Measurements from ENCODE around the gene CDK11A. TPM values are rescaled to one million over a fixed set of nuclear protein-coding genes. Genes with fewer than 3 reads are reported as not detected.

The CDK11A gene
- total RNA-seq, 1 donor from 2014 or later = 26.0 TPM

DNA sequence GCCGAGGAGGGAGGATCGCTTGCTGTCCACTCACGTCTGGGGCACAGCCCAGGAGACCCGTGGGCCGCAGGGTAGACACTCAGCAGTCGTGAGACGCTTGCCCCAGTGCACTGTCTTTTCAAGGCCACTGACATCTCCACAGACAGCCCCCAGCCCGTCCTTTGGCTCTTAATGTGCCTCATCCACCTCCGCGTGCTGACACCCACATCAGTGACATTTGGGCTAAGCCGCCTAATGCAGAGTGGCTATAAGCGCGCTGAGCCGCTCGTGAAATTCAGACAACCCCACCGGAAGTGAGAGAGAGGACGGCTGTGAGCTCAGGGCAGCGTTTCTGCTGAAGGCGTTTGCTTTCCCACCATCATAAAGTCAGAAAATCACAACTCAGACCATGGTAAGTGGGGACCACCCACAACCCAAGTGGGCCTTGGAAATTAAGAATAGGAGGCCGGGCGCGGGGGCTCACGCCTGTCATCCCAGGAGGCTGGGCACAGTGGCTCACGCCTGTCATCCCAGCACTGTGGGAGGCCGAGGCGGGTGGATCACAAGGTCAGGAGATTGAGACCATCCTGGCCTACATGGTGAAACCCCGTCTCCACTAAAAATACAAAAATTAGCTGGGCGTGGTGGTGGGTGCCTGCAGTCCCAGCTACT lies 40.0 kb downstream of the CDK11A start:
- TF ChIP-seq CTCF (IDR thresholded peaks at IDR 0.05) = no peak
- no peak for DNase-seq (ENCODE audit: low spot score)
- peaks cover 43% of the 10 kb centered on the region for H3K4me1 Mint-ChIP-seq (ENCODE audit: low read depth)
- H3K9me3 Mint-ChIP-seq (ENCODE audit: low read depth) = no peaks in the 10 kb centered on the region
- peak overlapping the region; percentile 49 for H3K27ac Mint-ChIP-seq (ENCODE audit: unreplicated experiment)
- no peak overlapping the region for H3K4me3 Mint-ChIP-seq (ENCODE audit: unreplicated experiment)
- H3K27me3 Mint-ChIP-seq (ENCODE audit: low read depth) = no peaks in the 10 kb centered on the region
- H3K36me3 Mint-ChIP-seq (ENCODE audit: low read depth) = peaks cover 2% of the 10 kb centered on the region

DNA sequence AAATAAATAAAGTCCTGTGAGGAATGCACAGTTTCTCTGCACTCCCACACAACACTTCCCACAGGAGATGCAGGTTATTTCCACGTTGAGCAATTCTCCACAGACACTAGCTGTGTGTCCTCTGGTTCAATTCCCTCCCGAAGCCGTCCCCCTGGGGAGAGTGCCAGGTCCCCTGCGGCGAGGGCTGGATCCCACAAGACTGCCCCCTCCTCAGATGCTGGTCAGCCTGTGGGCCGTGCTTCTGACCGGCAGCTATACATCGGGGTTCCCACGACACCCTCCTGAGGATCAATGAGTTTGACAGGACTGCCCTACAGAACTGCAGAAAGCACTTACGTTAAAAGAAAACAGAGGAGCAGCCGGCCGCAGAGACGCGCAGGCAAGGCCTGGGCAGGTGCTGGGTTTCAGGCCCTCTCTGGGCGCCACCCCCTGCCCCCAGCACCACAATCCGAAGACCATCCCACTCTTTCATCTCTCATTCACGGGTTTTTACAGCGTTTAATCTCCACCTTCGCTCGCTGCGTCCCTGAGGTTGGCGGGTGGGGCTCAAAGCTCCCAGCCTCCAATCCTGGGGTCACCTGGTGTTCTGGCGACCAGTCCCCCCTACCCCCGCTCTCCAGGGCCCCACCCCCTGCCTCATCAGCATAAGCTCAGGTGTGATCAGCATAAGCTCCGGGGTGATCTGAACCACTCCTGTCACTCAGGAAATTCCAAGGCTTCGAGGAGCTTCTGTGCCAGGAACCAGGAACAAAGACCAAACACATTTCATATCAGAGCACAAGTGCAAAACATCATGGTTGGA lies 40.9 kb downstream of the CDK11A start:
- Mint-ChIP-seq H3K27ac (ENCODE audit: unreplicated experiment) (peak overlapping the region; percentile 49), H3K4me3 (ENCODE audit: unreplicated experiment) (no peak overlapping the region), H3K4me1 (ENCODE audit: low read depth) (peaks cover 48% of the 10 kb centered on the region), H3K9me3 (ENCODE audit: low read depth) (no peaks in the 10 kb centered on the region), H3K27me3 (ENCODE audit: low read depth) (no peaks in the 10 kb centered on the region), H3K36me3 (ENCODE audit: low read depth) (peaks cover 2% of the 10 kb centered on the region)
- TF ChIP-seq CTCF (IDR thresholded peaks at IDR 0.05) = no peak
- peak; percentile 73 for DNase-seq (ENCODE audit: low spot score)

DNA sequence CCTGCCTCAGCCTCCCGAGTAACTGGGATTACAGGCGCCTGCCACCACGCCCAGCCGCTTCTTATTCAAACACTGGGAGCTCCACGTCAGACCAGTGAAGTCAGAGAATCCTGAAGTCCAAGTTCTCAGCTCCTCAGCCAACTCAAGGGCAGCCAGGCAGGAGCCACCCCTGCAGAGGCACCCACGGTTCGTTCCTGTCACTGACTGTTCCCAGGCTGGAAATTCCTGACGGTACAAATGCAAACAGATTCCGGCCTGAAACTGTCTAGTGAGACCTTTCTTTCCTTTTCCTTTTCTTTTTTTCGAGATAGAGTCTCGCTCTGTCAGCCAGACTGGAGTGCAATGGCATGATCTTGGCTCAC lies 43.3 kb downstream of the CDK11A start:
- no peaks in the 10 kb centered on the region for H3K9me3 Mint-ChIP-seq (ENCODE audit: low read depth)
- TF ChIP-seq CTCF (IDR thresholded peaks at IDR 0.05) = no peak
- H3K4me3 Mint-ChIP-seq (ENCODE audit: unreplicated experiment) = no peak overlapping the region
- H3K36me3 Mint-ChIP-seq (ENCODE audit: low read depth) = peaks cover 2% of the 10 kb centered on the region
- peaks cover 35% of the 10 kb centered on the region for H3K4me1 Mint-ChIP-seq (ENCODE audit: low read depth)
- H3K27me3 Mint-ChIP-seq (ENCODE audit: low read depth) = no peaks in the 10 kb centered on the region
- DNase-seq (ENCODE audit: low spot score) = peak; percentile 54
- H3K27ac Mint-ChIP-seq (ENCODE audit: unreplicated experiment) = peak overlapping the region; percentile 86

DNA sequence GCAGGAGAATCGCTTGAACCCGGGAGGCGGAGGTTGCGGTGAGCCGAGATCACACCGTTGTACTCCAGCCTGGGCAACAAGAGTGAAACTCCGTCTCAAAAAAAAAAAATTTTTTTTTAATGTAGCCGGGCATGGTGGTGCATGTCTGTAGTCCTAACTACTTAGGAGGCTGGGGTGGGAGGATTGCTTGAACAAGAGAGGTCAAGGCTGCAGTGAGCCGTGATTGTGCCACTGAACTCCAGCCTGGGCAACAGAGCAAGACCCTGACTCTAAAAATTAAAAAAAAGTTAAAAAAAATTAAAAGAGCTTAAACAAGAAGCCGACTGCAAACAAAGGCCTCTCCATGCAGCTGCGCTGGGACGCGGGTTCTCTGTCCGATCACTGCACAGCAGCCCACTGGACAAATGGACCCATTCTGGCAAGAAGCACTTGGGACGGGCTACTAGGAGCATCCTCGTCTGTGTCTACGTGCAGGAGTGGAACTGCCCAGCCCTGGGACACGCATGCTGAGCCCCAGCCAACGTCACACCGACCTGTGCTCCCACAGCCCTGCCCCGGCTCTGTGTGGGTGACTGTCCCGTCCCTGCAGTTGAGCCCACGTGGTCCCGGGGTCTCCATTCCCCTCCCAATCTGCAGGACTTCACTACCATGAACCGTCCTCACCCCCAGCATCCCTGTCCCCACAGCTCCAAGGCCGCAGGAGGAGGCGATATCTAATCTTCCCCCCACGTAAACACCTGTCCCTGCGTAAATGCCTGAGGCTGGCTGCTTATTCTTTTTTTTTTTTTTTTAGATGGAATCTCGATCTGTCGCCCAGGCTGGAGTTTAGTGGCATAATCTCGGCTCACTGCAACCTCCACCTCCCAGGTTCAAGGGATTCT lies 43.9 kb downstream of the CDK11A start:
- TF ChIP-seq CTCF (IDR thresholded peaks at IDR 0.05) = no peak
- peak; percentile 88 for DNase-seq (ENCODE audit: low spot score)
- Mint-ChIP-seq H3K4me1 (ENCODE audit: low read depth) (peaks cover 30% of the 10 kb centered on the region), H3K36me3 (ENCODE audit: low read depth) (peaks cover 2% of the 10 kb centered on the region), H3K27me3 (ENCODE audit: low read depth) (no peaks in the 10 kb centered on the region), H3K4me3 (ENCODE audit: unreplicated experiment) (no peak overlapping the region), H3K27ac (ENCODE audit: unreplicated experiment) (peak overlapping the region; percentile 86), H3K9me3 (ENCODE audit: low read depth) (no peaks in the 10 kb centered on the region)
